ENCODE data around the gene PAFAH1B1.

DNA sequence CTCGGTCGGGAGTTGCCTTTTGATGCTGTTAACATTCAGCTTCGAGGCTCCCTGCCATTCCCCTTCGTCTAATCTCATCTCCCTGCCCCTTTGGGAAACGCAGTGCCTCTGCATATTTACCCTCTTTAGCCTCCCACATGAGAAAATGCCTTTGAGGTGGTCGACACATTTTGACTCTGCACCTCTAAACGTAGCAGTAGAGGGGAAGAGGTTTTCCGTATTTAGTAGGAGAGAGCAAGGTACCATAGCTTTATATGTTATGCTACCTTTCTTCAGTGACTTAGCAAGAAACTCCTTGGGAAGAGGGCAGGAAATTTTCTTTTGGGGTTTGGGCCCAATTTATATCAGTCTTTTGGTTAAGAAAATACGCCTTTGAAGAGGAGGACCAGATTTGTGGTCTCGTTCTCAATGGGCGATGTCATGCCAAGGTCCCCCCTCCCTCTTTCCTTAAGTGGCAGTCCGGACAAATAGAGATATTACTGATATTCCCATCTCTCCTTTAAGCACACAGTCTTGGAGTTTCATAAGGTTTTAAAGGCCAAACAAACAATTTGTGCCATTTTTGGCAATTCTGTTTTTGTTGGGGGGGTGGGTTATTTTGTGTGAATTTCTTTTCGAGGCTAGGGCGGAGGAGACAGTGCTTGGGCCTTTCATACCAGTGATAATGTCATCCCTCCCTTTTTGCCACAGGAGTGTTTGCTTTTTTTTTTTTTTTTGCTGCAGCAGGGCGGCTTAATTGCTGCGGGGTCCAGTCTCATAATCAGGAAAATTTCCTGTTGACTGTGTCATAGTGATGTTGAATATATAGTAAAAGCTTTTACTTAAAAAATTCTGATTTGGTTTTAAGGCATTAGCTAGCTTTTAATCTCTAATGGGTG, 1.5 kb downstream of the PAFAH1B1 start:
- TF ChIP-seq, protein P1, sequence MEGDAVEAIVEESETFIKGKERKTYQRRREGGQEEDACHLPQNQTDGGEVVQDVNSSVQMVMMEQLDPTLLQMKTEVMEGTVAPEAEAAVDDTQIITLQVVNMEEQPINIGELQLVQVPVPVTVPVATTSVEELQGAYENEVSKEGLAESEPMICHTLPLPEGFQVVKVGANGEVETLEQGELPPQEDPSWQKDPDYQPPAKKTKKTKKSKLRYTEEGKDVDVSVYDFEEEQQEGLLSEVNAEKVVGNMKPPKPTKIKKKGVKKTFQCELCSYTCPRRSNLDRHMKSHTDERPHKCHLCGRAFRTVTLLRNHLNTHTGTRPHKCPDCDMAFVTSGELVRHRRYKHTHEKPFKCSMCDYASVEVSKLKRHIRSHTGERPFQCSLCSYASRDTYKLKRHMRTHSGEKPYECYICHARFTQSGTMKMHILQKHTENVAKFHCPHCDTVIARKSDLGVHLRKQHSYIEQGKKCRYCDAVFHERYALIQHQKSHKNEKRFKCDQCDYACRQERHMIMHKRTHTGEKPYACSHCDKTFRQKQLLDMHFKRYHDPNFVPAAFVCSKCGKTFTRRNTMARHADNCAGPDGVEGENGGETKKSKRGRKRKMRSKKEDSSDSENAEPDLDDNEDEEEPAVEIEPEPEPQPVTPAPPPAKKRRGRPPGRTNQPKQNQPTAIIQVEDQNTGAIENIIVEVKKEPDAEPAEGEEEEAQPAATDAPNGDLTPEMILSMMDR (IDR thresholded peaks at IDR 0.05), result no peak
- no peak for TF ChIP-seq CHD4 (IDR thresholded peaks at IDR 0.05; ENCODE audit: borderline replicate concordance)
